Left ventricle myocardium inferior (tissue), 1 donor: ENCODE measurements around the gene MYH8. TPM values are rescaled to one million over a fixed set of nuclear protein-coding genes. Genes with fewer than 3 reads are reported as not detected.

ENCODE experiments used
- DNase-seq: peaks from one replicate; pipeline ENCODE4 v3.0.0-alpha.2; 2020
- H3K27ac ChIP-seq: fragments of 200-600 bp; replicated peaks from 2 replicates; pipeline ENCODE4 v1.8.0; 2021
- H3K27me3 ChIP-seq: fragments of 200-600 bp; 2 replicates; pipeline ENCODE4 v1.8.0; 2021; ENCODE audit warnings: low read depth
- H3K36me3 ChIP-seq: fragments of 200-600 bp; 2 replicates; pipeline ENCODE4 v1.8.0; 2021
- H3K4me1 ChIP-seq: fragments of 200-600 bp; 2 replicates; pipeline ENCODE4 v1.8.0; 2021
- H3K4me3 ChIP-seq: fragments of 200-600 bp; 2 replicates; pipeline ENCODE4 v1.8.0; 2021; ENCODE audit warnings: mild to moderate bottlenecking, moderate library complexity
- H3K9me3 ChIP-seq: fragments of 200-600 bp; replicated peaks from 2 replicates; pipeline ENCODE4 v1.8.0; 2021
- CTCF ChIP-seq: fragments of 200-600 bp; IDR thresholded peaks from 2 replicates; pipeline ENCODE4 v1.8.0; 2021; ENCODE audit warnings: antibody characterized with exemption, mild to moderate bottlenecking, borderline replicate concordance
- intact Hi-C: fragments of 100-400 bp; cut with micrococcal nuclease; formaldehyde crosslinking; loops from one replicate; pipeline ENCODE4 v1.11.0; 2022
- long read RNA-seq: library from polyadenylated mRNA; unstranded; transcript quantifications from one replicate; pipeline ENCODE4 v2.0.0, GENCODE V29; 2021
- total RNA-seq: library from RNA; stranded (reverse); fragmentation: NEBNext Ultra II Directional; extraction: Animal tissue kit (Norgen Biotek cat#: 25700); gene quantifications from one replicate; pipeline ENCODE4 v1.2.1, GENCODE V29; 2021
- donor health status: DM: no; HTN: yes; CAD: no; lungs with severe emphysema.

MYH8 gene
- total RNA-seq: not detected
- long read RNA-seq: 0 reads

- Histone ChIP-seq H3K36me3 (no peaks in the 10 kb centered on the region), H3K4me3 (no peak within 1 kb of the TSS), H3K4me1 (no peaks in the 10 kb centered on the region), H3K9me3 (no peaks in the 10 kb centered on the region), H3K27me3 (no peaks in the 10 kb centered on the region), H3K27ac (no peak within 1 kb of the TSS)
- TF ChIP-seq CTCF: no peak
- no peak for DNase-seq
- intact Hi-C loops: no loop called here
Observed at GRCh38 chr17:10421900-10422542, at the start of gene MYH8. Gene MYH8 (minus strand): TSS chr17:10421950. CDS start chr17:10420227, 1,723 bp downstream.

- Histone ChIP-seq H3K4me1 (no peaks in the 10 kb centered on the region), H3K9me3 (no peaks in the 10 kb centered on the region), H3K27ac (no peak within 1 kb of the TSS), H3K27me3 (no peaks in the 10 kb centered on the region), H3K36me3 (no peaks in the 10 kb centered on the region), H3K4me3 (no peak within 1 kb of the TSS)
- no peak for DNase-seq
- intact Hi-C loops: no loop called here
- no peak for TF ChIP-seq CTCF
Observed at GRCh38 chr17:10469459-10469858, 47.7 kb upstream of the MYH8 start, which contains the start of gene MYH4. Gene MYH4 (minus strand): TSS chr17:10469559. CDS start chr17:10466745, 2,814 bp downstream.

DNA sequence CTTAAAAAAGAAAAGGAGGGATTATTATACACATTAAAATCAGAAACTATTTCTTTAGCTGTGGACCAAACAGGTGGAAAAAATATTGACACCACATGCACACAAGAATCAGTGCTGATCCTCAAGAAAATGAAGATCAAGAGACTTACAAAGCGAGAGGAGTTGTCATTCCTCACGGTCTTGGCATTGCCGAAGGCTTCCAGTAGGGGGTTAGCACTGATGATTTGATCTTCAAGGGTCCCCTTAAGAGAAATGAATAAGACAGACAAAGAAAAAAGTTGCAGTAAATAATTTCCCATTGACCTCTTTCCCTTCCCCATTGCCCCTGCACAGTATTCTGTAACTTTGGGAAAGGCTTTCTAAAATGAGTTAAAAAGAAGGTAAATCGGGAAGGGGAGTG lies 41.7 kb upstream of the MYH8 start:
- intact Hi-C loops: no loop called here
- Histone ChIP-seq H3K27ac (no peak overlapping the region), H3K27me3 (peaks cover 16% of the 10 kb centered on the region), H3K4me1 (no peaks in the 10 kb centered on the region), H3K9me3 (no peaks in the 10 kb centered on the region), H3K36me3 (no peaks in the 10 kb centered on the region), H3K4me3 (no peak overlapping the region)
- TF ChIP-seq CTCF: no peak
- no peak for DNase-seq

GRCh38 chr17:10460062-10460461 lies 38.3 kb upstream of the MYH8 start:
- intact Hi-C loops: no loop called here
- Histone ChIP-seq H3K27me3 (peaks cover 16% of the 10 kb centered on the region), H3K27ac (no peak overlapping the region), H3K9me3 (no peaks in the 10 kb centered on the region), H3K4me3 (no peak overlapping the region), H3K36me3 (no peaks in the 10 kb centered on the region), H3K4me1 (no peaks in the 10 kb centered on the region)
- DNase-seq: no peak
- no peak for TF ChIP-seq CTCF

GRCh38 chr17:10458701-10459100 lies 37.0 kb upstream of the MYH8 start:
- Histone ChIP-seq H3K27me3 (peaks cover 16% of the 10 kb centered on the region), H3K27ac (no peak overlapping the region), H3K4me3 (no peak overlapping the region), H3K9me3 (no peaks in the 10 kb centered on the region), H3K4me1 (no peaks in the 10 kb centered on the region), H3K36me3 (no peaks in the 10 kb centered on the region)
- TF ChIP-seq CTCF: no peak
- intact Hi-C loops: no loop called here
- no peak for DNase-seq
